Measurements from ENCODE around the gene ETV2.
"Not testable (repeated sequence)": the region's sequence is repeated elsewhere in the genome, so short reads cannot be mapped to it uniquely, and the experiment has no call there.

ETV2 gene, protein sequence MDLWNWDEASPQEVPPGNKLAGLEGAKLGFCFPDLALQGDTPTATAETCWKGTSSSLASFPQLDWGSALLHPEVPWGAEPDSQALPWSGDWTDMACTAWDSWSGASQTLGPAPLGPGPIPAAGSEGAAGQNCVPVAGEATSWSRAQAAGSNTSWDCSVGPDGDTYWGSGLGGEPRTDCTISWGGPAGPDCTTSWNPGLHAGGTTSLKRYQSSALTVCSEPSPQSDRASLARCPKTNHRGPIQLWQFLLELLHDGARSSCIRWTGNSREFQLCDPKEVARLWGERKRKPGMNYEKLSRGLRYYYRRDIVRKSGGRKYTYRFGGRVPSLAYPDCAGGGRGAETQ

DNA sequence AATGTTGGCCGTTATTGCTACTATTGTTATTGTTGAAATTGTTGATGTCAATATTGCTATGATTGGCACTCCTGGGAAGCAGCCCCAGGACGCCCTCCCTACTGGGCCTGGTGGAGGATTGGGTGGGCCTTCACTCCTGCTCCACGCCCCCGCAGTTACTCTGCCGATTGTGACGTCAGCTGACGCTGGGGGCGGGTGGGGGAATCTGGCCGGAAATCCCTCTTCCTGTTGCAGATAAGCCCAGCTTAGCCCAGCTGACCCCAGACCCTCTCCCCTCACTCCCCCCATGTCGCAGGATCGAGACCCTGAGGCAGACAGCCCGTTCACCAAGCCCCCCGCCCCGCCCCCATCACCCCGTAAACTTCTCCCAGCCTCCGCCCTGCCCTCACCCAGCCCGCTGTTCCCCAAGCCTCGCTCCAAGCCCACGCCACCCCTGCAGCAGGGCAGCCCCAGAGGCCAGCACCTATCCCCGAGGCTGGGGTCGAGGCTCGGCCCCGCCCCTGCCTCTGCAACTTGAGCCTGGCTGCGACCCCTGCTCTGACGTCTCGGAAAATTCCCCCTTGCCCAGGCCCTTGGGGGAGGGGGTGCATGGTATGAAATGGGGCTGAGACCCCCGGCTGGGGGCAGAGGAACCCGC lies at the start of gene ETV2:
Gene ETV2, plus strand, starts transcription at position 231 of the 637 bp plus-strand sequence. CDS start 716 bp downstream, outside the sequence.
- no peak within 1 kb of the TSS for H3K4me3 ChIP-seq (ENCODE audit: low read depth, low read length)
- TF ChIP-seq, protein P1, sequence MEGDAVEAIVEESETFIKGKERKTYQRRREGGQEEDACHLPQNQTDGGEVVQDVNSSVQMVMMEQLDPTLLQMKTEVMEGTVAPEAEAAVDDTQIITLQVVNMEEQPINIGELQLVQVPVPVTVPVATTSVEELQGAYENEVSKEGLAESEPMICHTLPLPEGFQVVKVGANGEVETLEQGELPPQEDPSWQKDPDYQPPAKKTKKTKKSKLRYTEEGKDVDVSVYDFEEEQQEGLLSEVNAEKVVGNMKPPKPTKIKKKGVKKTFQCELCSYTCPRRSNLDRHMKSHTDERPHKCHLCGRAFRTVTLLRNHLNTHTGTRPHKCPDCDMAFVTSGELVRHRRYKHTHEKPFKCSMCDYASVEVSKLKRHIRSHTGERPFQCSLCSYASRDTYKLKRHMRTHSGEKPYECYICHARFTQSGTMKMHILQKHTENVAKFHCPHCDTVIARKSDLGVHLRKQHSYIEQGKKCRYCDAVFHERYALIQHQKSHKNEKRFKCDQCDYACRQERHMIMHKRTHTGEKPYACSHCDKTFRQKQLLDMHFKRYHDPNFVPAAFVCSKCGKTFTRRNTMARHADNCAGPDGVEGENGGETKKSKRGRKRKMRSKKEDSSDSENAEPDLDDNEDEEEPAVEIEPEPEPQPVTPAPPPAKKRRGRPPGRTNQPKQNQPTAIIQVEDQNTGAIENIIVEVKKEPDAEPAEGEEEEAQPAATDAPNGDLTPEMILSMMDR (IDR thresholded peaks at IDR 0.05; ENCODE audit: low read depth, low read length) = no peak
- TF ChIP-seq, protein P2, sequence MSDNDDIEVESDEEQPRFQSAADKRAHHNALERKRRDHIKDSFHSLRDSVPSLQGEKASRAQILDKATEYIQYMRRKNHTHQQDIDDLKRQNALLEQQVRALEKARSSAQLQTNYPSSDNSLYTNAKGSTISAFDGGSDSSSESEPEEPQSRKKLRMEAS (IDR thresholded peaks at IDR 0.05; ENCODE audit: low read depth, low read length) = no peak
- TF ChIP-seq MYC (IDR thresholded peaks at IDR 0.05; ENCODE audit: low read depth, low read length) (no peak), POLR2A (IDR thresholded peaks at IDR 0.05; ENCODE audit: extremely low read depth, insufficient read length) (no peak)
- peak; percentile 28 for DNase-seq (ENCODE audit: low read depth)

DNA sequence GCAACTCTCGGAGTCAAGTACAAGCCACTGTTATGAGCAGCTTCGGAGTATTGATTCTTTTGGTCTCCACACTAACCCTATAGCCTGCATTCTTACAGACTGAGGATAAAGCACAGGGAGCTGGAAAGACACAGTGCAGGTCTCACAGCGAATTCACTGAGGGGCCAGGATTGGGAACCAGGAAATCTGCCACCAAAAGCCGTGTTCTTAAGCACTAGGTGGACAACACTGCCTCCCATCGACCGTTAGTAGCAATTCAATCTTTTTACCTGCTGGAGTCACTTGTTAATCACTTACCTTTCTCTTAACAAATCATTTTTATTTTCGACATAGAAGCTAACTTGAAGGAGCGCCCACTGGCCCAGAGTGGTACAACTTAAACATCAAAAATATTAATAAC lies 49.3 kb upstream of the ETV2 start:
- peak; percentile 43 for DNase-seq (ENCODE audit: low read depth)
- no peak overlapping the region for H3K4me3 ChIP-seq (ENCODE audit: low read depth, low read length)
- TF ChIP-seq, protein P1 (IDR thresholded peaks at IDR 0.05; ENCODE audit: low read depth, low read length) = peak; percentile 27
- TF ChIP-seq MYC (IDR thresholded peaks at IDR 0.05; ENCODE audit: low read depth, low read length) = no peak

DNA sequence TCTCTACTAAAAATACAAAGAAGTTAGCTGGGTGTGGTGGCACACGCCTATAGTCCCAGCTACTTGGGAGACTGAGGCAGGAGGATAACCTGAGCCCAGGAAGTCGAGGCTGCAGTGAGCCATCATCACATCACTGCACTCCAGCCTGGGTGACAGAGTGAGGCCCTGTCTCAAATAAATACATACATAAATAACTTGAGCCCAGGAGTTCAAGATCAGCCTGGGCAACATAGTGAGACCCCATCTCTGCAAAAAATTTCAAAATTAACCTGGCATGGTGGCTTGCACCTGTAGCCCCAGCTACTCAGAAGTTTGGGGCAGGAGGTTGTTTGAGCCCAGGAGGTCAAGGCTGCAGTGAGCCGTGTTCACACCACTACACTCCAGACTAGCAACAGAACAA lies 46.5 kb upstream of the ETV2 start:
- not testable (repeated sequence) for H3K4me3 ChIP-seq (ENCODE audit: low read depth, low read length); DNase-seq (ENCODE audit: low read depth)

DNA sequence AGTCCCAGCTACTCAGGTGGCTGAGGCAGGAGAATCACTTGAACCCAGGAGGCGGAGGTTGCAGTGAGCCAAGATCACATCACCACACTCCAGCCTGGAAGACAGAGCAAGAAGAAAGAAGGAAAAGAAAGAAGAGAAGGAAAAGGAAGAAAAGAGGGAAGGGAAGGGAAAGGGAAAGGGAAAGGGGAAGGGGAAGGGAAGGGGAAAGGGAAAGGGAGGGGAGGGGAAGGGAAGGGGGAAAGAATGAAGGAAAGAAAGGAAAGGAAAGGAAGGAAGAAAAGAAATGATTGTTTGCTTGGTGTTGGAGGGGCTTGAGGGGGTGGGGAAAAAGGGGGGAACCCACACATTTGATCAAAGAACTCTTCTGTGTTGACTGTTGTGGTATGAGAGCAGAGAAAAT lies 45.6 kb upstream of the ETV2 start:
- DNase-seq (ENCODE audit: low read depth) = no peak
- no peak overlapping the region for H3K4me3 ChIP-seq (ENCODE audit: low read depth, low read length)
- TF ChIP-seq, protein P1 (IDR thresholded peaks at IDR 0.05; ENCODE audit: low read depth, low read length) = no peak

DNA sequence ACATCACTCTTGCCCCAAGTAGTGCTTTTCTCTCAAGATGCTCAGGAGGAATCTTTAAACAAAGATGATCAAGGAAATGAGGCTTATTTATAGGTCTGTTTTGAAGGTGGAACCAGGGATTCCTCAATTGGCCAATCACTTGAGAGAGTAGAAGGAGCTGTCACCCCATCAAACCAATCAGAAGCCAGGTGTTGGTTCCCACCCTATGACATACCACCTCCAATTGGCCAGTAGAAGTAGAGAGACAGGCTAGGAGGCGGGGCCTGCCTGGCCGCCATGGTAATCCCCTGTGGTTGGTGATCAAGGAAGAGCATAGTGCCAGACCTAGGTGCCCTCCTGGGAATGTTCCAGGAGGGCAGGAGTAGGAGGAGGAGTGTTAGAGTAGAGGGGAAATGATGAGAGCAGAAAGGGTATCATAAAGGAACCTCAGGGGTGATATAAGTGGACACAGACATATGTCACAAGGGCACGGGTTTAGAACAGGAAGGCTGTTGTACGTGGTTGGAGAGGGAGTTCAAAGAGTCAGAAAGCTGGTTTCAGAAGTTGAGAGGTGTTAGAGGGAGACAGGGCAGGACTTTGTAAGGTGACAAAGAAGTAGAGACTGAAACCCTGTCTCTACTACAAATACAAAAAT lies 45.1 kb upstream of the ETV2 start:
- no peak overlapping the region for H3K4me3 ChIP-seq (ENCODE audit: low read depth, low read length)
- TF ChIP-seq, protein P1 (IDR thresholded peaks at IDR 0.05; ENCODE audit: low read depth, low read length) = no peak
- no peak for TF ChIP-seq MYC (IDR thresholded peaks at IDR 0.05; ENCODE audit: low read depth, low read length)
- TF ChIP-seq POLR2A (IDR thresholded peaks at IDR 0.05; ENCODE audit: extremely low read depth, insufficient read length) = no peak
- TF ChIP-seq, protein P2 (IDR thresholded peaks at IDR 0.05; ENCODE audit: low read depth, low read length) = no peak
- DNase-seq (ENCODE audit: low read depth) = peak; percentile 36

DNA sequence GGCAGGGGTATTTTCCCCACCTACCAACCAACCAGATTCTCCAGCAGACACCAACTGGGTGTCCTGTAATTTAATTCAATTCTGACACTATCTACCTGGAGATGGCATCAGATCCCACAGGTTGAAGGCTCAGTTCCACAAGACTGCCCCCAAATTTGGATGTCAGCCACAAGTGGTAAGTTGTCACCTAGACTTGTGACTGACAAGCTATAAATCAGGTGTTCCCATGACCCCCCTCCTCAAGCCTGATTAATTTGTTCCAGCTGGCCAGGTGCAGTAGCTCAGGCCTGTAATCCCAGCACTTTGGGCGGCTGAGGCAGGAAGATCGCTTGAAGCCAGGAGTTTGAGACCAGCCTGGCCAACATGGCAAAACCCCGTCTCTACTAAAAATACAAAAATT lies 39.6 kb upstream of the ETV2 start:
- no peak overlapping the region for H3K4me3 ChIP-seq (ENCODE audit: low read depth, low read length)
- no peak for DNase-seq (ENCODE audit: low read depth)
- TF ChIP-seq, protein P1 (IDR thresholded peaks at IDR 0.05; ENCODE audit: low read depth, low read length) = no peak
- no peak for TF ChIP-seq MYC (IDR thresholded peaks at IDR 0.05; ENCODE audit: low read depth, low read length)
- no peak for TF ChIP-seq POLR2A (IDR thresholded peaks at IDR 0.05; ENCODE audit: extremely low read depth, insufficient read length)

DNA sequence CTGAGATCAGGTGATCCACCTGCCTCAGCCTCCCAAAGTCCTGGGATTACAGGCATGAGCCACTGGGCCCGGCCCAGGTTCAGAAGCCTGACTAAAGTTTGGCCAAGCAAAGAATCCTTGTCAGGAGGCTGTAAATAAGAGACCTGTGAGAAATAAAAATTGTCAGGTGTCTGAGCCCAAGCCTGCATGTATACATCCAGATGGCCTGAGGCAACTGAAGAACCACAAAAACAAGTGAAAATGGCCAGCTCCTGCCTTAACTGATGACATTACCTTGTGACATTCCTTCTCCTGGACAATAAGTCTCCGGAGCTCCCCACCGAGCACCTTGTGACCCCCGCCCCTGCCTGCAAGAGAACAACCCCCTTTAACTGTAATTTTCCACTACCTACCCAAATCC lies 37.1 kb upstream of the ETV2 start:
- not testable (repeated sequence) for DNase-seq (ENCODE audit: low read depth); H3K4me3 ChIP-seq (ENCODE audit: low read depth, low read length)

DNA sequence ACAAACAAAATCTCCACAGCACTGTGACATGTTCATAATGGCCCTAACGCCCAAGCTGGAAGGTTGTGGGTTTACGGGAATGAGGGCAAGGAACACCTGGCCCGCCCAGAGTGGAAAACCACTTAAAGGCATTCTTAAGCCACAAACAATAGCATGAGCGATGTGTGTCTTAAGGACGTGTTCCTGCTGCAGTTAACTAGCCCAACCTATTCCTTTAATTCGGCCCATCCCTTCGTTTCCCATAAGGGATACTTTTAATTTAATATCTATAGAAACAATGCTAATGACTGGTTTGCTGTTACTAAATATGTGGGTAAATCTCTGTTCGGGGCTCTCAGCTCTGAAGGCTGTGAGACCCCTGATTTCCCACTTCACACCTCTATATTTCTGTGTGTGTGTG lies 34.4 kb upstream of the ETV2 start:
- not testable (repeated sequence) for DNase-seq (ENCODE audit: low read depth); H3K4me3 ChIP-seq (ENCODE audit: low read depth, low read length)

Measured in NB4 (cell line).